ENCODE measurements around the gene HM13. TPM values are rescaled to one million over a fixed set of nuclear protein-coding genes. Genes with fewer than 3 reads are reported as not detected.
A peak's percentile ranks its signal among the peaks of the same experiment; 100 is the strongest.

Gene HM13
- total and polyA plus RNA-seq, 9 of the 15 experiments (the other 6 are each of a cell fraction or from before 2014, with no cell fraction given), result 7.7 to 136 (median 74.5) TPM

DNA sequence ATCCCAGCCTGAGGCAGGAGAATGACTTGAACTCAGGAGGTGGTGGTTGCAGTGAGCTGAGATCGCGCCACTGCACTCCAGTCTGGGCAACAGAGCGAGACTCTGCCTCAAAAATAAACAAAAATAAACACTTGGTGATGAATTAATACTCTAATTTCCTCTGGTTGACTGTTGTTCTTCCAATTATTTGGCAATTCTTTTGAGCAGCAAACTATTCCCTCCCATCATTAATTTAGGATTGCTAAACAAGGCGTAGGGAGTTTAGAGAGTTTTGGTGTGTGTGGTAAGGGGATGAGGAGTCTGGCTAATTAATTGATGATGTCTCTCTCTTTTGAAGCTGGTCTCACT is 88.2 kb downstream of the HM13 start (continued):
- TF ChIP-seq ZBTB12 (CRISPR knock-in tag; IDR thresholded peaks at IDR 0.05) (no peak), ZBTB43 (CRISPR knock-in tag; IDR thresholded peaks at IDR 0.05) (no peak), CBX5 (IDR thresholded peaks at IDR 0.05; ENCODE audit: borderline replicate concordance, low read depth) (no peak)
- TF ChIP-seq, protein P1, sequence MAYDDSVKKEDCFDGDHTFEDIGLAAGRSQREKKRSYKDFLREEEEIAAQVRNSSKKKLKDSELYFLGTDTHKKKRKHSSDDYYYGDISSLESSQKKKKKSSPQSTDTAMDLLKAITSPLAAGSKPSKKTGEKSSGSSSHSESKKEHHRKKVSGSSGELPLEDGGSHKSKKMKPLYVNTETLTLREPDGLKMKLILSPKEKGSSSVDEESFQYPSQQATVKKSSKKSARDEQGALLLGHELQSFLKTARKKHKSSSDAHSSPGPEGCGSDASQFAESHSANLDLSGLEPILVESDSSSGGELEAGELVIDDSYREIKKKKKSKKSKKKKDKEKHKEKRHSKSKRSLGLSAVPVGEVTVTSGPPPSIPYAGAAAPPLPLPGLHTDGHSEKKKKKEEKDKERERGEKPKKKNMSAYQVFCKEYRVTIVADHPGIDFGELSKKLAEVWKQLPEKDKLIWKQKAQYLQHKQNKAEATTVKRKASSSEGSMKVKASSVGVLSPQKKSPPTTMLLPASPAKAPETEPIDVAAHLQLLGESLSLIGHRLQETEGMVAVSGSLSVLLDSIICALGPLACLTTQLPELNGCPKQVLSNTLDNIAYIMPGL (CRISPR knock-in tag; IDR thresholded peaks at IDR 0.05), result no peak

GRCh38 chr20:31602779-31603441 is 88.7 kb downstream of the HM13 start:
- peaks cover 11 to 43% of the 10 kb centered on the region in 2 experiments; a peak in 4 of 5 replicates for H3K4me1 ChIP-seq (replicated peaks in 1 of 2; ENCODE audit: control insufficient read depth in 2 of 2, insufficient read depth in 2 of 2, low read length in 2 of 2)
- WGBS (ENCODE audit: insufficient coverage, low coverage, missing lambda C conversion rate), result 53% methylated on average over 16 of the region's 17 CpGs
- POLR2A ChIA-PET, result interaction anchor here (0.6 to 7.6 kb wide), 4 partner anchors 12 to 259 kb away, joined by 3 to 107 read pairs (median 39); no protein-coding TSS in a partner anchor
- ATAC-seq (no peak), DNase-seq (ENCODE audit: extremely low read depth in 1 of 4, low spot score in 3 of 4) (no peak), FAIRE-seq (no peak)
- H3K27me3 ChIP-seq (ENCODE audit: control insufficient read depth in 2 of 2, insufficient read depth in 2 of 2, low read length in 2 of 2), result no peaks in the 10 kb centered on the region
- no peaks in the 10 kb centered on the region; the same call in 1 of the 2 replicates for H4K20me1 ChIP-seq (replicated peaks; ENCODE audit: control insufficient read depth, insufficient read depth, low read length)
- H3K27ac ChIP-seq (ENCODE audit: extremely low read depth, low read depth, low read length), result no peak overlapping the region
- CTCF ChIA-PET (ENCODE audit: low intra/inter-chr PET ratio), result no interaction called here
- no peak overlapping the region for H3K4me3 ChIP-seq
- peaks cover 14% of the 10 kb centered on the region; the same call in 1 of the 3 replicates for H3K36me3 ChIP-seq (ENCODE audit: control insufficient read depth, insufficient read depth, low read length)
- no peaks in the 10 kb centered on the region for H3K9me1 ChIP-seq (ENCODE audit: control insufficient read depth, insufficient read depth, low read length)
- peak overlapping the region in 1 of 2 experiments; percentile 70; a peak in 1 of 4 replicates for H3K9ac ChIP-seq (ENCODE audit: insufficient read depth in 1 of 2, low read depth in 2 of 2, low read length in 2 of 2)
- H3K79me2 ChIP-seq (ENCODE audit: control insufficient read depth, insufficient read depth, low read length), result peaks cover 35% of the 10 kb centered on the region
- no TSS peak for BruUV-seq (replicated peaks)
- H3K4me2 ChIP-seq (ENCODE audit: insufficient read depth, low read length), result no peak overlapping the region
- no peaks in the 10 kb centered on the region for H3K9me3 ChIP-seq (replicated peaks; ENCODE audit: control insufficient read depth, insufficient read depth, low read depth, low read length)
- in situ Hi-C loops (cut with MboI) (no loop called here), intact Hi-C loops (cut with micrococcal nuclease) (no loop called here)
- H2AFZ ChIP-seq (ENCODE audit: low read depth, low read length), result no peak overlapping the region
- TF ChIP-seq ZKSCAN3 (CRISPR knock-in tag; IDR thresholded peaks at IDR 0.05) (no peak), XRCC4 (IDR thresholded peaks at IDR 0.05; ENCODE audit: extremely low read depth, insufficient read depth, insufficient read length) (no peak), KDM1A (IDR thresholded peaks at IDR 0.05) (peak; percentile 65 to 79; a peak in 3 of 4 replicates), PHF21A (IDR thresholded peaks at IDR 0.05; ENCODE audit: borderline replicate concordance, low read depth) (peak; percentile 84; the same call in 1 of the 2 replicates), HNRNPUL1 (IDR thresholded peaks at IDR 0.05; ENCODE audit: low read length) (no peak), RCOR1 (IDR thresholded peaks at IDR 0.05; ENCODE audit: borderline replicate concordance in 1 of 2, low read depth in 2 of 2, low read length in 2 of 2) (peak in 1 of 2 experiments; percentile 80; a peak in 2 of 4 replicates)
- TF ChIP-seq, protein P2, sequence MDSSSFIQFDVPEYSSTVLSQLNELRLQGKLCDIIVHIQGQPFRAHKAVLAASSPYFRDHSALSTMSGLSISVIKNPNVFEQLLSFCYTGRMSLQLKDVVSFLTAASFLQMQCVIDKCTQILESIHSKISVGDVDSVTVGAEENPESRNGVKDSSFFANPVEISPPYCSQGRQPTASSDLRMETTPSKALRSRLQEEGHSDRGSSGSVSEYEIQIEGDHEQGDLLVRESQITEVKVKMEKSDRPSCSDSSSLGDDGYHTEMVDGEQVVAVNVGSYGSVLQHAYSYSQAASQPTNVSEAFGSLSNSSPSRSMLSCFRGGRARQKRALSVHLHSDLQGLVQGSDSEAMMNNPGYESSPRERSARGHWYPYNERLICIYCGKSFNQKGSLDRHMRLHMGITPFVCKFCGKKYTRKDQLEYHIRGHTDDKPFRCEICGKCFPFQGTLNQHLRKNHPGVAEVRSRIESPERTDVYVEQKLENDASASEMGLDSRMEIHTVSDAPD (CRISPR knock-in tag; IDR thresholded peaks at IDR 0.05), result no peak
